HG02884 (cell line): ENCODE results near the gene GNAZ.
A peak's percentile ranks its signal among the peaks of the same experiment; 100 is the strongest.
"Not testable (repeated sequence)": the region's sequence is repeated elsewhere in the genome, so short reads cannot be mapped to it uniquely, and the experiment has no call there.

Experiments
- ATAC-seq: cut with Tn5 transposase; IDR thresholded peaks from one replicate; pipeline ENCODE4 v1.9.1; 2021; ENCODE audit warnings: mild to moderate bottlenecking, moderate library complexity; ENCODE audit not compliant: unreplicated experiment

Gene GNAZ

DNA sequence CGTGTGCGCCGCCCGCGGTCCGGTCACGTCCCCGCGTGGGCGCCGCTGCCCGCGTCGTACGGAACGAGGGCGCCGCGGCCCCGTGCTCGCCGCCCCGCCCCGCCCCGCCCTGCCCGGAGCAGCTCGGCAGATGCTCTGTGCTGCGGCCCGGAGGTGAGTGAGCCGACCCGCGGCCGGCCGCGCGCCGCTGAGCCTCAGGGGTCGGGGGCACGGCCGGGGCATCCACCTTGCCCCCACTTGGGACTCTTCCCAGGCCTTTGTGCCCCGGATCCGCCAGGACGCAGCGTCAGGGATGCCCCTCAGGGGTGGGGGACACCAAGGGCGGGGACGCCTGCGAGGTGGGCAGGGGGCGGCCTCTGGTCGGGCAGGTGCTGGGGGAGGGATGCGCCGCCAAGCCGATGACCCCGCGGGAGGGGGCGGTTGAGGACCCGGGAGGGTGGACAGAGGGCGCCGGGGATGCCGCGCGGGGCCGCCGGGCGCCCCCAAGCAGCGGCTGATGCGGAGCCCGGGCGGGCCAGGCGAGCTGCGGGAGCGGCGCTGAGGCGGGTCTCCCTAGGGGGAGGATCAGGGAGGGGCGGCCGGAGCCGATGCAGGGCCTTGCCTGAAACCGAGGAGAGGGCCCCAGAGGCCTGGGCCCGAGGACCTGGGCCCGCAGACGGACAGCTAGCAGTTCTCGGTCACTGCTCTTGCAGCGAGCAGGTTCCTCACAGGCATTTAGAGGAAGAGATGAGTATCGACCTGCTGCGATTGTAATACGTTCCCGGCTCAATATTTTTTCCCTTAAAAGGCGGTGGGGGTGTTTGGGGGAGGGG lies at the start of gene GNAZ:
Gene GNAZ, plus strand, starts transcription at position 102 of the 812 bp plus-strand sequence. CDS start 25,177 bp downstream, outside the sequence.
- peak; percentile 17 for ATAC-seq

DNA sequence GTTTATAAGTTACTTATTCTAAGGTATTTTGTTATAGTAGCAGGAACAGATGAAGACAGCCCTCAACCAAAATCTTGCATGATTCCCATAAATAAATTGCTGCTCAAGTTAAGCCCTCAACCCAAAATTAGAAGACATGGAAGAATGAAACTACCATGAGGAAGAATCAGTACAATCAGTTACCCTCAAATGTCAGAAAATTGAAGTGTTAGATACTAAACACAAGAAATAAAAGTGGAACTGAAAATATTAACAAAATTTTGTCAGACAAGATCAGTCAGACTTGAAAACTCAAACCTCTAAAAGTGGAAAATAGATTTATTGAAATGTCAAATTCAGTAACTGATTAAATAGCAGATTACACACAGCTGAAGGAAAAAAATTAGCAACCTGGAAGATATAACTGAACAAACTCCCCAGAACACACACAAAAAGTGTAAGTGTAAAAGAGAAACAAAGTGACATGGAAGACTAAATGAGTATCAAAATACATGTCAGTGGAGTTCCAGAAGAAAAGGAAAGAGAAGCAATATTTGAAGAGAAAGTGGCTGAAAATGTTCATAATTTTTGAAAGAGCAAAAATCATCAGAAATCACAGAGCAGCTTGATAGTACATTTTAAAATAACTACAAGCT lies 49.5 kb upstream of the GNAZ start:
- ATAC-seq = no peak

- ATAC-seq = not testable (repeated sequence)
Observed at GRCh38 chr22:23021660-23022353, 48.5 kb upstream of the GNAZ start.

GRCh38 chr22:23023294-23023693 lies 47.0 kb upstream of the GNAZ start:
- ATAC-seq = no peak

- ATAC-seq = no peak
Observed at GRCh38 chr22:23026777-23027176, 43.5 kb upstream of the GNAZ start.

DNA sequence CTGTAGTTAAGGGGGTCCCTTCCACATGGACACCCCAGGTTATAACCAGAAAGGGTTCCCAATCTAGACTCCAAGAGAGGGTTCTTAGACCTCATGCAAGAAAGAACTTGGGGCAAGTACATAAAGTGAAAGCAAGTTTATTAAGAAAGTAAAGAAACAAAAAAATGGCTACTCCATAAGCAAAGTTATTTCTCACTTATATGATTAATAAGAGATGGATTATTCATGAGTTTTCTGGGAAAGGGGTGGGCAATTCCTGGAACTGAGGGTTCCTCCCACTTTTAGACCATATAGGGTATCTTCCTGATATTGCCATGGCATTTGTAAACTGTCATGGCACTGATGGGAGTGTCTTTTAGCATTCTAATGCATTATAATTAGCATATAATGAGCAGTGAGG lies 42.5 kb upstream of the GNAZ start:
- ATAC-seq = not testable (repeated sequence)

- no peak for ATAC-seq
Observed at GRCh38 chr22:23029521-23030228, 40.6 kb upstream of the GNAZ start.

DNA sequence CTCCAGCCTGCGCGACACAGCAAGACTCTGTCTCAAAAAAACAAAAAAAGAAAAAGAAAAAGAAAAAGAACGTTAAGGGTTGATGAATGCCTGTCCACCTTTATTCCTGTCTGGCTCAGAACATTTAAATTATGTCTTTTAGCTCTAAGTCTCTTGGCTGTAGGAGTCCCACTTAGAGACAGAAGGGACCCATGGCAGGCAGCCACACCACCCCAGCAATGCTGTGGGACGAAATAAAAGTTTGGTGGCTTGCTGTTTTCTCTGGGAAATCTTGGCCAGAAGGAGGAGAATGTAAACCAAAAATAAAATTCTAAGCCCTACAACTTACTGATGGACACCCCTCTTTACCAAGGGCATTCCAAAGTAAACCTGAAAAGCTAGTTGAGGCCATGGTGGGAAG lies 38.9 kb upstream of the GNAZ start:
- ATAC-seq = no peak

GRCh38 chr22:23031786-23032185 lies 38.5 kb upstream of the GNAZ start:
- ATAC-seq = no peak

DNA sequence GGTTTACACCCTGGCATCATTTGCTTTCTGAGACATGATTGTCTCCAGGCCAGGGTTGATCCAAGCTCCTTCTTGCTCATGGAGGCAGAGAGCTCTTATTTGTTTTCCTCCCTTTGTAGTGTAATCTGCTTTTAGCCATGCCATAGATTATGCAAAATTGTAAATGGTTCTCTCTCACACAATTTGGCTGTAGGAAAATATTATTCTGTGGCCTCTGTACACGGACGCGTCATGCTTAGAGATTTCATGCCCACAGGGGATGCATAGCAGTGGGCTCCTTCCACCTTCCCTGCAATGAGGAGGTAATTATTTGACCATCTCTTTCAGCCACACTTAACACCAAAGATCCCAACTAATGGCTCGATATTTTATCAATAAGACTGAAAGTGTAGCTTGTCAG lies 37.7 kb upstream of the GNAZ start:
- ATAC-seq = no peak

DNA sequence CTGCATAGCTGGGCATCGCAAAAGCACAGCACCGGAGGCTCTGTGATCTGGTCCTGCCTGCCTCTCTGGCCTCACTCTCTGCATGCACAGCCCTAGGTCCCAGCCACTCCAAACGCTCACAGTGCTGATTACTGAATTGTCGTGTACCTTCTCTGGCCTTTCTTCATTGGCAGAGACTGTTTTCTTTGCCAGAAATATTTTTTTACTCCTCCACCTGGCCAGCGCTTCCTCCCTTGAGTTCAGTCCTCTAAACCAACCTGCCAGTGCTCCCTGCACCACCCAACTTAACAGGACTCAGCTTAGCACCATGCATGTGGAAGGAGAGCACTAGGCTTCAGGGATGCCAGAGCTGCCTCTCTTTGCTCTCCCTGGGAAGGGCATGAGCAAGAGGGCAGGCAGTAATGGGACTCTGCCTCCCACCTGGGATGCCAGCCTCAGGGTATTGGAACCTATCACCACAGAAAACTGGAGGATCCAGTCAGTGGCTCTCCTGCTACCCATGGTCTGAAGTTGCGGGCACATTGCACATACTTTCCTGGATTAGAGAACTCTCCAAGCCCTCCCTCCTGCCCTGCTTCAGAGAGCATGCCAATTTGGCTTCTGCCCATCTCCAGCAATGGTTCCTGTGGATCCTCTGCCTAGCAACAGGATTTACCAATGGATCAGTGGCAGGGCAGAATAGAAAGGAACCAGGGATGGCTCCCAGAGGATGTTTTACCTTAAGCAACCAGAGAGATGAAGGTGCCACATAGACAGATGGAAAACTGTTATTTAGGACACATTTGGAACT lies 37.0 kb upstream of the GNAZ start:
- no peak for ATAC-seq

DNA sequence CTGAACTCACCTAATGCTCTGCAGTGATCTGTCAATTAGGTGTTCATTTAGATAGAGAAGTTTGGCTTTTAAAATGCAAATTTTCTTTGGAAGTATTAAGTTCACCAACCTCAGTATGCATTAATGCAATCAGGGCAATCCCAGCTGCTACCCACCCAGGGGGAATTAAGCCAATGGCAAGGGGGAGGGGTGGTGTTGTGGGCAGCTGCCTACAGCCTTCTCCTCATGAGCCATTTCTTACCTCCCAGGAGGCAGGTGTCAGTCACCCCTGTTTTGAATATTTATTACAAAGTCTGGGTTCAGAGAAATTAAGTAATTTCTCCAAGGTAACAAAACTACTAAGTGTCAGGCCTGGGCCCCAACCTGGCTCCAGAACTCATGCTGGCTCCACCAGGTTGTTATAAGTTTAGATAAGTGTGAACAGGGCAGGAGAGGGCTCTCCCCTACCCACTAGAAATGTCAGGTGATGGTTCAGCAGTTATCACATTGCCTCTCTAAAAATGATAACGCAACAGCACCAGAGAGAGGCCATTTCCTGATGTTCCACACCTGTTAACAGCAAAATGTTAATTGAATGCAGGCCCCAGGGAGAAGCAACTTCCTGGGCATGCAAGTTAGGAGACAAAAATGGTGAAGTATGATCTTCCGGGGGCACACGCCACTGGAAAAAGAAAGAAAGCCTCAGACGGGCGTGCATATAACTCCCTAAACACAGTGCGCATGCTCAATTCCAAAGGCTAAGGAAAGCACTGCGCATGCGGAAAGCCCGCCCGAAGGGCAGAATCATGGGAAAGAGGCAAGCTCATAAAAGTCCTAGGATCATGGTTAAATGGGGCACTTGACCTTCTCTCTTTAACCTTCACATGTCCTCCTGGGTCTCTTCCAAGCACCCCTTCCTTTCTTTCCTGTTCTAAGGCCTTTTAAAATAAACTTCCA lies 35.4 kb upstream of the GNAZ start:
- ATAC-seq = no peak

DNA sequence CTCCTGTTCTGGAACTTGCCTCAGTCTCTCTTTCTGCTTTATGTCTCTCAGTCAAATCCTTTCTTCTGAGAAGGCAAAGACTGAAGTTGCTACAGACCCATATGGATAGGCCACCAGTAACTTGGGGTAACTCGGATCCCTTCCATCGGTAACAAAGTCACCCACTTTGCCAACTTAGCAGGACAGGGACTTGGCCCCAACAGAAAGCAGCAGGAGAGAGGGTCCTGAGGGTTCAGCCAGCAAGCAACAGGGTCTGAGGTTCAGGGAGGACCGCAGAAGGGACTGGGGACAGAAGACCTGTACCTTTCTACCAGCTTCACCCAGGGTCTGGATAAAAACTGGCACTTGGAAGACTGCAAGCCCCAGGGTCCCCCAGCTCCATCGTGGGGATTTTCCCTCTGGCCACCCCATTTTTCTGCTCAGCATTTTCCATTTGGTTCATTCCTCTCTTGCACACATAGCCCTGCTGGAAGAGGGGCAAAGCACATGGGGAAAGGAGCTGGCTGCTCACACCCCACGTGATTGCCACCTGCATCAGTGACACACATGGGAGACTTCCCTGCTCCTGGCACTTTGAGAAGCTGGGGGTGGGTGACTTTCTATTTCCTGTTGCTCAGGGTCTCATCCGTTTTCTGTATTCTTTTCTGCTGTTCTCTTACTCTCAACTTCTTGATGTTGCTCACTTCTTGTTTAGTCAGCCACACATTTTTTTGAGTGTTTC lies 34.6 kb upstream of the GNAZ start:
- no peak for ATAC-seq

DNA sequence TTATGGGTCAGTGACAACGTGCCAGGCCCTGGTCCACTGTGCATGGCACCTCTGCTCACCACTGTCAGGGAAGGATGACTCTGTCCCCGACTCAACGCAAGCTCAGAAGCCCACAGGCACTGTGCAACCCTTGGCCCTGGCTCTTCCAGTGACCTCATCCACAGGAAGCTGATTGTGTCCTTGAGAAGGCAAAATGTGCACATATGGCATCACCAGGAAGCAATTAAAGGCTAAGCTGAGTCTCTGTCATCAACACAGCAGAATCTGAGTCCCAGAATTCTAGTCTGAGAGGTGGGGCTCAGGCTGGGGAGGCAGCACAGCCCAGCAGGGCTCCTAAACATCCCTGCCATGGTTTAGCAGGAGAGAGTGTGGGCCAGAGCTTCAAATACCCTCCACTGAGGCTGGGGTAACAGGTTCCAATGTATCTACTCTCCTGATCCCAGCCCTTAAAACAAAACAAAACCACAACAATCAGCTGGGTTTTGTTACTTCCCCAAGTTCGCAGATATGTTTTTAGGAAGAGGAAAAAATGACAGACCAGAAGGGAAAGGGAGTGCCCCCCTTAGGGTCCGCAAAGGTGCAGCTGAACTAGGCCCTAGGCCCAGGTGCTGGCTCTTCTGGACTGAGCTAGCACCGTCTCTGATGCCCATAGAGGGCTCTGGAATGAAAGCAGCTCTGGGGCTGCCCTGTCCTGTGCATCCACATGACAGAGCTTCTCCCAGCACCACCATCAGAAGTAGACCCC lies 33.5 kb upstream of the GNAZ start:
- no peak for ATAC-seq

DNA sequence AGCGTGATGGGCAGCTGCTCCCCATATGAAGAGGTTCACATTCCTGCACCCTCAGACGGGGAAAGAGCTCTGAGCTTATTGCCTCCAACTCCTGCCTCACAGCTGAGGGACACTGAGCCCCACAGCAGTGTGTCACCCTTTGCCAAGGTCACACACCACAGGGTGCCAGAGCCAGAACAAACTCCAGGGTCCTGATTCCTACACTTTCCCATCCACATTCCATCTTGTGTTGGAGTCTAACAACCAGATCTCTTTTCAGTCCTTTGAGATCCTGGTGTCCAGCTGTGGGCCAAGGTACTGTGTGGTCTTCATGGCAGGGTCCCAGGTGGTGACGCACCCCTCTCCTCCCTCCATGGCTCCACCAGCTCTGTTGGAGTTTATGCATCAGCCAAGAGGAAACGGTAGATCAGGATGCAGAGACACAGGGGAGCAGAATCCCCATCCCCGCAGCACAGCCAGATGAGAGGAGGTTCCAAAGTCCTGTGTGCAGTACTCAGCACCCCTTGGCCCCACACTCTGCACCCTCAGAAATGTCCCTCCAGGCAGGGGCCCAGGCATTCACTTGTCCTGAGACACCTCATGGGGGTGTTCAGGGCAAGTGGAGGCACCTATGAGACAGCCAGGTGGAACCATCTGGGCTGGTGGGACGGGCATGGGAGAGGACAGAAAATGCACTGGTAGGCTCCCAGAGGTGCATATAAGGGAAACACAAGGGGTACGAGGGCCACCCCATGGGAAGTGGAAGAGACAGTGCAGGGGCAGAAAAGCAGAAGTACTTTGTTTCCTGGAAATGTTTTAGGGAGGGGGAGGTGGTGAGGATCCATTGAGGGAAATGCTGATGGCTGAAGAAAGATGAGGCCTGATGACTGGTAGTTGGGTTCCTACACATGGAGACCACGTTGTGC lies 32.6 kb upstream of the GNAZ start:
- no peak for ATAC-seq

DNA sequence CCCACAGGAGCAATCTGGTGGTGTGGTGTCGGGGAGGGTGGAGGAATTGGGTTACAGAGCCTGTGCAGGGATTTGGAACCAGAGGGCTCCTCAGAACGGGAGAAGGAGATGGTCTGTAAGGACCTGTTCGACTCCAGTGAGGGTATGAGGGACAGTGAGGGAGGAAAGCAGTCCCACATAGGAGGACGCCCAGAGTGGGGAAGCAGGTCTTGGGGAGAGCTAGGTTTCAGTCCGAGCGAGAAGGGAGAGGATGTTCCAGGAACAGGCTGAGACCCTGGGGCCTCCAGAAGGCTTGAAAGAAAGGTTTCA lies 32.0 kb upstream of the GNAZ start:
- no peak for ATAC-seq

GRCh38 chr22:23038902-23039301 lies 31.4 kb upstream of the GNAZ start:
- no peak for ATAC-seq
